NCI-H524 (cell line): Measurements from ENCODE around the gene IL1F10.

Experiments used
- DNase-seq, 2 experiments: peaks; one replicate each; lab custom pipeline; 2025; lab: John Stamatoyannopoulos, UW

Gene IL1F10

GRCh38 chr2:113067681-113068080 is at the start of gene IL1F10:
IL1F10 (plus strand) TSS chr2:113067970; CDS start chr2:113072739, 4,769 bp downstream.
- DNase-seq, result no peak

GRCh38 chr2:113018509-113018908 is 49.3 kb upstream of the IL1F10 start:
- no peak for DNase-seq

- no peak for DNase-seq
Observed at GRCh38 chr2:113021312-113021711, 46.5 kb upstream of the IL1F10 start.

- no peak for DNase-seq
Observed at GRCh38 chr2:113024764-113025163, 43.0 kb upstream of the IL1F10 start.

- no peak for DNase-seq
Observed at GRCh38 chr2:113025737-113026136, 42.0 kb upstream of the IL1F10 start.

GRCh38 chr2:113027691-113028090 is 40.1 kb upstream of the IL1F10 start:
- no peak for DNase-seq

- DNase-seq, result no peak
Observed at GRCh38 chr2:113028112-113028511, 39.7 kb upstream of the IL1F10 start.

- no peak for DNase-seq
Observed at GRCh38 chr2:113032737-113033136, 35.0 kb upstream of the IL1F10 start.

- DNase-seq, result no peak
Observed at GRCh38 chr2:113034016-113034415, 33.8 kb upstream of the IL1F10 start.

GRCh38 chr2:113036763-113037162 is 31.0 kb upstream of the IL1F10 start:
- no peak for DNase-seq

- no peak for DNase-seq
Observed at GRCh38 chr2:113038291-113038690, 29.5 kb upstream of the IL1F10 start.

- DNase-seq, result no peak
Observed at GRCh38 chr2:113039158-113039557, 28.6 kb upstream of the IL1F10 start.

- DNase-seq, result no peak
Observed at GRCh38 chr2:113039719-113040118, 28.1 kb upstream of the IL1F10 start.

- DNase-seq, result no peak
Observed at GRCh38 chr2:113041871-113042270, 25.9 kb upstream of the IL1F10 start.

- no peak for DNase-seq
Observed at GRCh38 chr2:113046465-113046864, 21.3 kb upstream of the IL1F10 start.

- DNase-seq, result no peak
Observed at GRCh38 chr2:113050921-113051895, 16.6 kb upstream of the IL1F10 start.

- DNase-seq, result no peak
Observed at GRCh38 chr2:113052396-113052917, 15.3 kb upstream of the IL1F10 start, which contains the start of gene IL36B. IL36B (minus strand) TSS chr2:113052867.

- no peak for DNase-seq
Observed at GRCh38 chr2:113053666-113054065, 14.1 kb upstream of the IL1F10 start.

- DNase-seq, result no peak
Observed at GRCh38 chr2:113054066-113054465, 13.7 kb upstream of the IL1F10 start.

- no peak for DNase-seq
Observed at GRCh38 chr2:113056521-113056920, 11.2 kb upstream of the IL1F10 start.

GRCh38 chr2:113057117-113057516 is 10.7 kb upstream of the IL1F10 start:
- DNase-seq, result no peak

GRCh38 chr2:113058411-113058994 is 9.3 kb upstream of the IL1F10 start:
- no peak for DNase-seq
